ENCODE data around the gene ZFP57. TPM values are rescaled to one million over a fixed set of nuclear protein-coding genes. Genes with fewer than 3 reads are reported as not detected.
A peak's percentile ranks its signal among the peaks of the same experiment; 100 is the strongest.

ZFP57 gene
- total and polyA plus RNA-seq, 10 of the 15 experiments (the other 5 are each of a cell fraction or from before 2014, with no cell fraction given) = not detected

GRCh38 chr6:29723666-29724588, 43.0 kb upstream of the ZFP57 start:
- Histone ChIP-seq H2AFZ (ENCODE audit: control insufficient read depth, low read depth, low read length) (peak overlapping the region; percentile 65), H3K27ac (ENCODE audit: control insufficient read depth, insufficient read depth) (peak overlapping the region; percentile 99), H3K36me3 (ENCODE audit: control insufficient read depth in 2 of 2, insufficient read depth in 2 of 2, low read length in 1 of 2) (peaks cover 11 to 33% of the 10 kb centered on the region in 2 experiments), H3K9ac (ENCODE audit: control insufficient read depth, insufficient read depth, low read length) (peak overlapping the region; percentile 100), H3K4me3 (peak overlapping the region; percentile 98), H3K4me2 (ENCODE audit: control insufficient read depth, insufficient read depth) (peak overlapping the region; percentile 91), H3K27me3 (replicated peaks in 1 of 2; ENCODE audit: control insufficient read depth in 2 of 2, insufficient read depth in 2 of 2, low read length in 1 of 2) (no peaks in the 10 kb centered on the region), H3K9me3 (replicated peaks; ENCODE audit: control insufficient read depth, insufficient read depth, low read length) (no peaks in the 10 kb centered on the region), H3K4me1 (ENCODE audit: control insufficient read depth, insufficient read depth, low read length) (peaks cover 15% of the 10 kb centered on the region), H4K20me1 (ENCODE audit: control insufficient read depth, insufficient read depth) (peaks cover 9% of the 10 kb centered on the region), H3K79me2 (ENCODE audit: control insufficient read depth, insufficient read depth, low read length) (peaks cover 40% of the 10 kb centered on the region)
- WGBS (ENCODE audit: insufficient coverage, insufficient replicate concordance, low lambda C conversion rate, missing lambda C conversion rate) = 4% methylated on average over 73 of the region's 76 CpGs
- ChIA-PET SMC1A (ENCODE audit: uncharacterized antibody, unreplicated experiment) (no interaction called here), CTCF (no interaction called here), RAD21 (ENCODE audit: unreplicated experiment) (no interaction called here), POLR2A (no interaction called here)
- intact Hi-C loops (cut with micrococcal nuclease; ENCODE audit: unreplicated experiment) (loop anchor here (10.0 kb wide), 1 partner anchor 221 kb away; the partner anchor contains the start of gene HLA-A), in situ Hi-C loops (cut with MboI) (no loop called here)
- TSS peak; percentile 83 for BruUV-seq (replicated peaks)
- ATAC-seq (peak; percentile 80), DNase-seq (ENCODE audit: low read depth, low spot score) (no peak), FAIRE-seq (no peak)
- no peak for TF ChIP-seq EED (IDR thresholded peaks at IDR 0.05; ENCODE audit: low read depth)
- no peak for TF ChIP-seq BHLHE40 (IDR thresholded peaks at IDR 0.05; ENCODE audit: borderline replicate concordance in 1 of 2, low read depth in 2 of 2, low read length in 1 of 2)
- peak; percentile 41; the same call in 1 of the 2 replicates for TF ChIP-seq CBFB (IDR thresholded peaks at IDR 0.05; ENCODE audit: low read depth)
- peak; percentile 64 for TF ChIP-seq KLF5 (IDR thresholded peaks at IDR 0.05; ENCODE audit: partially characterized antibody)
- TF ChIP-seq FOXM1 (IDR thresholded peaks at IDR 0.05; ENCODE audit: low read depth, low read length) = no peak
- TF ChIP-seq SP1 (IDR thresholded peaks at IDR 0.05; ENCODE audit: low read depth, low read length) = no peak
- TF ChIP-seq POLR2AphosphoS2 (IDR thresholded peaks at IDR 0.05; ENCODE audit: low read depth, low read length) = no peak
- no peak for TF ChIP-seq NFYA (IDR thresholded peaks at IDR 0.05; ENCODE audit: borderline replicate concordance, low read depth, low read length)
- TF ChIP-seq ESRRA (IDR thresholded peaks at IDR 0.05; ENCODE audit: low read length) = no peak; the same call in 1 of the 2 replicates
- peak; percentile 27; the same call in 1 of the 2 replicates for TF ChIP-seq BCL11A (IDR thresholded peaks at IDR 0.05; ENCODE audit: low read depth, low read length)
- TF ChIP-seq ZNF687 (IDR thresholded peaks at IDR 0.05) = peak; percentile 14; the same call in 1 of the 2 replicates
- peak; percentile 45; the same call in 1 of the 2 replicates for TF ChIP-seq MTA3 (IDR thresholded peaks at IDR 0.05; ENCODE audit: borderline replicate concordance, low read length)
- TF ChIP-seq EGR1 (IDR thresholded peaks at IDR 0.05; ENCODE audit: borderline replicate concordance in 1 of 2, low read depth in 2 of 2, low read length in 2 of 2) = no peak
- peak; percentile 18; the same call in 1 of the 2 replicates for TF ChIP-seq IKZF1 (conservative IDR thresholded peaks at IDR 0.05)
- TF ChIP-seq BACH1 (IDR thresholded peaks at IDR 0.05; ENCODE audit: borderline replicate concordance) = peak; percentile 65; the same call in 1 of the 2 replicates
- no peak for TF ChIP-seq IRF5 (IDR thresholded peaks at IDR 0.05; ENCODE audit: borderline replicate concordance)
- no peak for TF ChIP-seq EP300 (IDR thresholded peaks at IDR 0.05; ENCODE audit: borderline replicate concordance in 1 of 2, control insufficient read depth in 1 of 2, low read depth in 2 of 2, low read length in 2 of 2)
- no peak for TF ChIP-seq ETV6 (conservative IDR thresholded peaks at IDR 0.05 in 1 of 2, IDR thresholded peaks at IDR 0.05 in 1 of 2; ENCODE audit: borderline replicate concordance in 1 of 2, low read depth in 1 of 2)
